ENCODE data around the gene PPP1R14C.

Gene PPP1R14C

GRCh38 chr6:150156460-150156859 is 13.6 kb downstream of the PPP1R14C start:
- ATAC-seq: no peak
- TF ChIP-seq SNAI2 (CRISPR knock-in tag; IDR thresholded peaks at IDR 0.05) (no peak), TCF4 (CRISPR knock-in tag; IDR thresholded peaks at IDR 0.05; ENCODE audit: borderline replicate concordance) (no peak), TOX (CRISPR knock-in tag; IDR thresholded peaks at IDR 0.05; ENCODE audit: borderline replicate concordance) (no peak), CREB5 (CRISPR knock-in tag; IDR thresholded peaks at IDR 0.05; ENCODE audit: low read depth) (no peak), PPARA (CRISPR knock-in tag; IDR thresholded peaks at IDR 0.05; ENCODE audit: borderline replicate concordance) (no peak), ZFP3 (CRISPR knock-in tag; IDR thresholded peaks at IDR 0.05) (no peak), ZNF565 (CRISPR knock-in tag; conservative IDR thresholded peaks at IDR 0.05; ENCODE audit: low read depth) (no peak), ZNF70 (CRISPR knock-in tag; IDR thresholded peaks at IDR 0.05) (no peak), ARNTL (CRISPR knock-in tag; IDR thresholded peaks at IDR 0.05; ENCODE audit: borderline replicate concordance, low read depth) (no peak), ZNF8 (CRISPR knock-in tag; IDR thresholded peaks at IDR 0.05) (no peak), RARB (CRISPR knock-in tag; IDR thresholded peaks at IDR 0.05) (no peak), TSHZ2 (CRISPR knock-in tag; IDR thresholded peaks at IDR 0.05) (no peak), BACH2 (CRISPR knock-in tag; IDR thresholded peaks at IDR 0.05; ENCODE audit: borderline replicate concordance) (no peak), OSR1 (CRISPR knock-in tag; IDR thresholded peaks at IDR 0.05) (no peak), CSRNP3 (CRISPR knock-in tag; IDR thresholded peaks at IDR 0.05) (no peak), ZFP30 (CRISPR knock-in tag; IDR thresholded peaks at IDR 0.05) (no peak), CSDC2 (CRISPR knock-in tag; IDR thresholded peaks at IDR 0.05) (no peak), GLIS3 (CRISPR knock-in tag; IDR thresholded peaks at IDR 0.05) (no peak), PATZ1 (CRISPR knock-in tag; IDR thresholded peaks at IDR 0.05; ENCODE audit: borderline replicate concordance) (no peak), ISL1 (CRISPR knock-in tag; IDR thresholded peaks at IDR 0.05) (no peak)

- no peak for ATAC-seq
- TF ChIP-seq ARNTL (CRISPR knock-in tag; IDR thresholded peaks at IDR 0.05; ENCODE audit: borderline replicate concordance, low read depth): no peak
- TF ChIP-seq ZFP3 (CRISPR knock-in tag; IDR thresholded peaks at IDR 0.05): no peak
- no peak for TF ChIP-seq ZNF565 (CRISPR knock-in tag; conservative IDR thresholded peaks at IDR 0.05; ENCODE audit: low read depth)
- TF ChIP-seq PPARA (CRISPR knock-in tag; IDR thresholded peaks at IDR 0.05; ENCODE audit: borderline replicate concordance): no peak
- TF ChIP-seq ZNF8 (CRISPR knock-in tag; IDR thresholded peaks at IDR 0.05): no peak
- TF ChIP-seq TOX (CRISPR knock-in tag; IDR thresholded peaks at IDR 0.05; ENCODE audit: borderline replicate concordance): no peak
- TF ChIP-seq GLIS3 (CRISPR knock-in tag; IDR thresholded peaks at IDR 0.05): no peak
- TF ChIP-seq ISL1 (CRISPR knock-in tag; IDR thresholded peaks at IDR 0.05): no peak
- TF ChIP-seq RARB (CRISPR knock-in tag; IDR thresholded peaks at IDR 0.05): no peak
- no peak for TF ChIP-seq ZNF70 (CRISPR knock-in tag; IDR thresholded peaks at IDR 0.05)
- TF ChIP-seq ESRRG (CRISPR knock-in tag; IDR thresholded peaks at IDR 0.05): no peak
- TF ChIP-seq BACH2 (CRISPR knock-in tag; IDR thresholded peaks at IDR 0.05; ENCODE audit: borderline replicate concordance): no peak
- TF ChIP-seq CSRNP3 (CRISPR knock-in tag; IDR thresholded peaks at IDR 0.05): no peak
- TF ChIP-seq TSHZ2 (CRISPR knock-in tag; IDR thresholded peaks at IDR 0.05): no peak
- TF ChIP-seq CSDC2 (CRISPR knock-in tag; IDR thresholded peaks at IDR 0.05): no peak
- no peak for TF ChIP-seq CREB5 (CRISPR knock-in tag; IDR thresholded peaks at IDR 0.05; ENCODE audit: low read depth)
- no peak for TF ChIP-seq PATZ1 (CRISPR knock-in tag; IDR thresholded peaks at IDR 0.05; ENCODE audit: borderline replicate concordance)
Measured at GRCh38 chr6:150157081-150157480, 14.2 kb downstream of the PPP1R14C start.
